Amygdala (tissue), 56 donors: Measurements from ENCODE around the gene ROBO1.
A peak's percentile ranks its signal among the peaks of the same experiment; 100 is the strongest.
"Not testable (repeated sequence)": the region's sequence is repeated elsewhere in the genome, so short reads cannot be mapped to it uniquely, and the experiment has no call there.

Experiments
- DNase-seq, 56 donors: peaks; one replicate each; lab custom pipeline; 2025; lab: John Stamatoyannopoulos, UW

ROBO1 gene

GRCh38 chr3:79183496-79183895 is 584.3 kb downstream of the ROBO1 start:
- DNase-seq, result no peak

- no peak for DNase-seq
Measured at GRCh38 chr3:79178471-79179180, 589.2 kb downstream of the ROBO1 start.

GRCh38 chr3:79175870-79176269 is 591.9 kb downstream of the ROBO1 start:
- DNase-seq, result no peak

GRCh38 chr3:79173259-79173658 is 594.5 kb downstream of the ROBO1 start:
- not testable (repeated sequence) for DNase-seq

- DNase-seq, result no peak
Measured at GRCh38 chr3:79172241-79172640, 595.6 kb downstream of the ROBO1 start.

GRCh38 chr3:79170021-79170420 is 597.8 kb downstream of the ROBO1 start:
- DNase-seq, result no peak

GRCh38 chr3:79167651-79168416 is 600.0 kb downstream of the ROBO1 start:
- no peak for DNase-seq

GRCh38 chr3:79162653-79163052 is 605.1 kb downstream of the ROBO1 start:
- no peak for DNase-seq

- DNase-seq, result no peak
Measured at GRCh38 chr3:79161941-79162340, 605.9 kb downstream of the ROBO1 start.

- no peak for DNase-seq
Measured at GRCh38 chr3:79160421-79160820, 607.4 kb downstream of the ROBO1 start.

- DNase-seq, result no peak
Measured at GRCh38 chr3:79159736-79160135, 608.1 kb downstream of the ROBO1 start.

GRCh38 chr3:79157191-79157590 is 610.6 kb downstream of the ROBO1 start:
- DNase-seq, result no peak

GRCh38 chr3:79154865-79155264 is 612.9 kb downstream of the ROBO1 start:
- DNase-seq, result no peak

- peak in 8 of 56 donors; percentile 1 to 30 (median 5) for DNase-seq
Measured at GRCh38 chr3:79148786-79149185, 619.0 kb downstream of the ROBO1 start.

GRCh38 chr3:79146024-79146423 is 621.8 kb downstream of the ROBO1 start:
- DNase-seq, result no peak

GRCh38 chr3:79140708-79141107 is 627.1 kb downstream of the ROBO1 start:
- DNase-seq, result no peak

- DNase-seq, result no peak
Measured at GRCh38 chr3:79139395-79140068, 628.3 kb downstream of the ROBO1 start.

- DNase-seq, result no peak
Measured at GRCh38 chr3:79125313-79125984, 642.3 kb downstream of the ROBO1 start.

- no peak for DNase-seq
Measured at GRCh38 chr3:79115458-79115857, 652.3 kb downstream of the ROBO1 start.

GRCh38 chr3:79113876-79114275 is 653.9 kb downstream of the ROBO1 start:
- no peak for DNase-seq
